HG02973 (cell line): ENCODE measurements around the gene AP1M2.
A peak's percentile ranks its signal among the peaks of the same experiment; 100 is the strongest.
"Not testable (repeated sequence)": the region's sequence is repeated elsewhere in the genome, so short reads cannot be mapped to it uniquely, and the experiment has no call there.

Experiments used
- ATAC-seq: cut with Tn5 transposase; IDR thresholded peaks from one replicate; pipeline ENCODE4 v1.9.1; 2021; ENCODE audit warnings: moderate library complexity; ENCODE audit not compliant: unreplicated experiment

Gene AP1M2

GRCh38 chr19:10543420-10544241, 43.5 kb downstream of the AP1M2 start, which contains the start of gene ATG4D:
ATG4D (plus strand) TSS chr19:10543904; CDS start chr19:10544091, 187 bp downstream.
- peak; percentile 65 for ATAC-seq

- ATAC-seq = no peak
Observed at GRCh38 chr19:10543059-10543419, 44.1 kb downstream of the AP1M2 start.

- ATAC-seq = not testable (repeated sequence)
Observed at GRCh38 chr19:10539016-10539415, 48.1 kb downstream of the AP1M2 start.

GRCh38 chr19:10538204-10538983, 48.7 kb downstream of the AP1M2 start:
- no peak for ATAC-seq

- ATAC-seq = no peak
Observed at GRCh38 chr19:10537668-10538067, 49.4 kb downstream of the AP1M2 start.

GRCh38 chr19:10535613-10536012, 51.5 kb downstream of the AP1M2 start:
- no peak for ATAC-seq

GRCh38 chr19:10533646-10534386, 53.3 kb downstream of the AP1M2 start:
- ATAC-seq = no peak

GRCh38 chr19:10532457-10532856, 54.7 kb downstream of the AP1M2 start:
- ATAC-seq = no peak

GRCh38 chr19:10526887-10527286, 60.2 kb downstream of the AP1M2 start:
- ATAC-seq = not testable (repeated sequence)

GRCh38 chr19:10525636-10526035, 61.5 kb downstream of the AP1M2 start:
- ATAC-seq = no peak

- ATAC-seq = no peak
Observed at GRCh38 chr19:10523135-10523636, 63.9 kb downstream of the AP1M2 start.
